Ecto neural progenitor cell (in vitro differentiated cells): ENCODE results near the gene ARTN.

ENCODE experiments used
- DNase-seq: peaks from one replicate; pipeline ENCODE4 v3.0.0-alpha.2; 2018; ENCODE audit warnings: low spot score

ARTN gene

GRCh38 chr1:43985984-43986595 lies 52.5 kb downstream of the ARTN start:
- DNase-seq, result no peak

- DNase-seq, result no peak
Measured at GRCh38 chr1:43986712-43987111, 53.1 kb downstream of the ARTN start.
